NCI-H774 (cell line): Measurements from ENCODE around the gene CYP4A22.
"Not testable (repeated sequence)": the region's sequence is repeated elsewhere in the genome, so short reads cannot be mapped to it uniquely, and the experiment has no call there.

Experiments used
- DNase-seq: peaks from one replicate; lab custom pipeline; 2025; lab: John Stamatoyannopoulos, UW

The CYP4A22 gene

DNA sequence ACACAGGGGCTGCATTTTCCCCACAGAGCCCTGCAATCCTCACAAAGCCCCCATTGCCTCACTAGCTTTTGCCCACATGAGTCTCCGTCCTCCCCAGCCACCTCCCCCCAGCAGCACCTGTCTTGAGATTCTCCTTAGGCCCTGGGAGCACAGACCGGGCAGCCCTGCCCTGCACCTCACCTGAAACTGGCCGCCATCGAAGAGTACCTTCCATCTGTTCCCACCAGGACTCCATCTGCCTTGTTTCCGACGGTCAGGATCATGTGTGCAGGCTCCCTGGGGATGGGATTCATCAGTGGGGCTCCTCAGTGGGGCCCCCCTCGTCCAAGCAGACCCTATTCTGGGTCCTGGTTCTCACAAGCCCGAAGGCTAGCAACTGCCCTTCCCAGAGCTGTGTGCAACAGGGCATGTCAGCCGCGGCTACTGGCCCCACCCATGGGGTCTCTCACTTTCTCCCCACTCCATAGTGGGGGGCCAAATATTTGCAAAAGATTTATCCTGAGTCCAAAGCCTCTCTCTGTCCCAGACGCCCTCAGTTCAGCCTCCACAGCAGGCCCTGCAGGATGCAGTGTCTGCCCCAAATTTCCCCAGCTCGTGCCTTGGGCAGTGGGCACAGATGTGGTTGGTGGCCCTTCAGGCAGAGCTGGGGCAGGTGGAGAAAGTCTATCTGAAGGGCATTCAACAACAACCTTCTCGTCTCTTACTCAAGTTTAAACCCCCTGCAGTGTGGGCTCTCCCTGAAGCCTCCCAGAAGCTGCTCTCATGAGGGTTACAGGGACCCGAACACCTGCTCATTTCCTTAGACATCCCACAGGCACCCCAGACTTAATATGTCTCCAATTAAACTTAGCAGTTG is 47.8 kb downstream of the CYP4A22 start:
- no peak for DNase-seq

DNA sequence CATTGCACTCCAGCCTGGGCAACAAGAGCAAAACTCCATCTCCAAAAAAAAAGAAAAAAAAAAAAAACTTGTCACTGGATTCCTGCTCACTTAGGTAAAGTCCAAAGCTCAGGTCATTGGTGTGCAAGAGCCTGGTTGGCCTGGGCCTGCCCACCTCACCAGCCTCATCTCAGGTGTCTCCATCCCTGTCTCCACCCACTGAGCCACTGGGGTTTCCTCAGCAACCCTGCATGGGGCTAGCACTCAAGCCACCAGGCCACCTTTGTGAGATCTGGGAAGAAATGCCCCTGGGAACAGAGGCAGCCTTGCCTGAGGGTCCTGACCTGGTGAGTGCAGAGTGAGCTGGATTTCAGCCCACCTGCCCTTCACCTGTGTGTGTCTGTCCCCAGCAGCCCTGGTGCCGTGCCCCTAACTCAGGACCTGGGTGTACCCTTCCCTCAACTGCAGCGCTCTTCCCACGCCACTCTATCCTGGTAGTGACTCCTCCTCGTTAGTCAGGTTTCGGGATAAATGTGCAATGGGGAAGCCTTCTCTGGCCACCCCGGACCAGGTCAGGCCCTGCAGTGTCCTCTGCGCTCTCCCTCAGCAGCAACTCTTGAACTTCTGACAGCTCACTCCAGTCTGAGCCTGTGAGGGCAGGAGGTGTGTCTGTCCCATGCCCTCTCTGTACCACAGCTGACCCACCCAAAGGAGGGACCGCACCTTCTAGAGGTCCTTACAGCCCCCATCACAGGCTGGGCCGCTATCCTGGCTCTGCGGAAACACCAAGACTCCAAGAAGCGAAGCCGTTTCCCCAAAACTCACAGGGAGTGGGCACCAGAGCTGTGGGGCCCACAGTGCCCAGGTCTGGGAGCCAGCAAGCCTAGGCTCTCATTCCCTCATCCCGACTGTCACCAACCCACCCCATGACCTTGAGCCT is 49.3 kb downstream of the CYP4A22 start:
- DNase-seq: no peak

DNA sequence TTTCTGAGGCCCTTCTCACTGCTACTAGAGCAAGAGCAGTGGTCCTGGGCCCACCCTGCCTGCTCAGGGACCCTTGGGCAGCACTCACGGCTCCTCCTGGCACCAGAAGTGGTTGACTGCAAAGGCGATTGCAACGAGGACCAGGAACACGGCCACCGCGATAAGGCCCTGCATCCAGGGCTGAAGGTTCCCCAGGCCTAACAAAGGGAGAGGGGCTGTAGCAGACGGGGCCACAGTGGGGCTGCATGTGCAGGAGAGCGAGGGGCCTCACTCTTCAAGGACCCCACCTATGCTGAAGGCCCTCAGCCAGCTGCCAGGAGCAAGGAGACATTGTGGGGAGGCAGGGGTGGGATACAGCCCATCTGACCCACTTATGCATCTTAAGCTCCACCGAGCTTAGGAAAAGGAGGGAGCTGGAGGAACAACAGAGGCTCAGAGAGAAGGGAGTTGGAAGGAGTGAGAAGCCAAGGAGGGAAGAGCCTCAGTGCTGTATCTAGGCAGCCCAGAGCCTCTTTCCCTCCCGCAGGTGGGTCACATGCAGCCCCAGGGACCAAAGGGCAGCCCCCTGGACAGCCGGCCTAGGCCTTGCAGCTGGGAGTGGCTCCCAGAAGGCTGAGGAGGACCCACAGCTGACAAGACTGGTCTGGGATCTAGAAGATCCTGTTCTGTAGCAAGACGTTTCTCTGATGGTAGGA is 50.1 kb downstream of the CYP4A22 start:
- DNase-seq: no peak

DNA sequence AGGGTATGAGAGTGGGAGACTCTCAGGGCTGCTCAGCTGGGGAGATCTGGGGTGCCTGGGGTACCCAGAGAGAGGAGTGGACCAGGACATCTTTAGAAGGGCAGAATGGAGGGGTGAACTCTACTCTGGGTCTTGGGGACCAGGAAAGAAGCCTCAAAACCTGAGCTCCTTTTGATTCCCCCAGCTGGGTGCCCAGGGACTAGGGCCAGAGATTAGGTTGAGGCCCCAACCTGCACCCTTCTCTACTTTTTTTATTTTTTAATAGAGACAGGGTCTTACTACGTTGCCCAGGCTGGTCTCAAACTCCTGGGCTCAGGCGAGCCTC is 50.6 kb downstream of the CYP4A22 start:
- DNase-seq: no peak

DNA sequence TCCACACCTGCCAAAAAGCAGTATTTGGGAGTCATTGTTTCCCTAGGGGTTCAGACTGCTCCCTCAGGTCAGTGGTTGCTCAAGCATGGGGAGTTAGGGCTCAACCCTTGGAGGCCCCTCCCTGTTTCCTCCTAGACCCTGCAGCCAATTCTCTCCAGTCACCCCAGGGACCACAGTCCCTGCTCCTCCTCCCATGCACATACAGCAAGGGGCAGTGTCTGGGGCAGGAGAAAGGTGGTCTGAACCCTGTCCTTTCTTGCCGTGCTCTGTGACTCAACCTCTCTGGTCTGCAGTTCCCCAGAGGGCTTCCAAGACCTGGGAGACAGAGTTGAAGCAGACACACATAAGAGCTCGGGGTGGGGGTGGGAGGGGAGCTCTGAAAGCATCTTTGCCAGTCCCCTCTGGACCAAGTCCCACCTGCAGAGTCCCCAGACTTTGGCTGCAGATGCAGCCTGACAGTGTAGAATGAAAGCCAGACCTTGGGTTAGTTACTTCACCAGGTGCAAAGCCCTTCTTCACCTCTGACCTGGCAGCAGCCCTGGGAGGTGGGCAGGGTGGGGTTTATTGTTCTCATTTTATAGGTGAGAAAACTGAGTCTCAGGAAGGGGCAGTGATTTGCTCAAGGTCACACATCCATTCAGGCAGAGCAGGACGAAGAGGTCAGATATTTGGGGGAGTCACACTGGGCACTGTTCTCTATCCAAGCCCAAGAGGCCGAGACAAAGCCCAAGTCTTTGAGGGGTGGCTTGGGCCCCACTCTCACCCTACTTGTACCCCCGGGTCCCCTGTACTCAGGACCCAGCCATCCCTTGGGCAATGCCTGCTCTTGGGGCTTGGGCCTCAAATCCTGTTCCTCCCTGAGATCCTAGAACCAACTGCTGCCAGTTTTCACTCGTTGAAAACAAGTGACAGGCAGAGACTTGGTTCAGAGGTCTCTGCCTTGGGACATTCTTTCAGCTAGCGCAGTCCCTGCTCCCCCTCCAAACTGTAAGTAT is 51.8 kb downstream of the CYP4A22 start:
- DNase-seq: no peak

DNA sequence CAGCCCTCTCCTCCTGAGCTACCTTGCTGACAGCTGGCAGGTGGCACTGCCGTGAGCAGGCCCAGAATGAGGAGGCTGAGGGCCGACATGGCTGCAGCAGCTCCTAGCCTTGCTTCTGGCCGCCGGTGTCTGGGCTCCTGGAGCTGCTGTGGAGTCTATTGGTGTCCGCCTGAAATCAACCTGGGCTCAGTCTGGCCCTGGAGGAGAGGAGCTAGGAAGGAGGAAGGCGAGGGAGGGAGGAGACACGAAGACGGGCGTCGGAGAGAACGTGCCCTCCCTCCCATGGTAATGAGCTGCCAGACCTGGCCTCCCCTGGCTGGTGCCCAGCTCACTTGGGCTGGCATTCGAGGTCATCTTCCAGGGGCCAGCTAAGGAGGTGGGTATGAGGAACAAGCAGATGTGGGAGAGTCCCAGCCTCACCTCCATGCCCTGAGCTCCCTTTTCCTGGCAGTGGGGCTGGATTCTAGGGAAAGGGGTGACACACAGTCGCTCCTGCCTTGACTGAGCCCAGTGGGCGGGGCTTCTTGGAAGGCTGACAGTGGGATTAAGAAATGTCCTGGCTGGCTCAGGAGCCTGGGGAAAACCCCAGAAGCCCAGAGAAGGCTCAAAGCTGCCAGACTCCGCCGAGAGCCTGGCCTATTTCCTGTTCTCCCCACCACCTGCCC is 52.7 kb downstream of the CYP4A22 start, which contains the start of gene PDZK1IP1:
Gene PDZK1IP1 (minus strand): TSS at position 193 of the 665 bp plus-strand sequence. CDS start 104 bp downstream, at position 89.
- DNase-seq: no peak

DNA sequence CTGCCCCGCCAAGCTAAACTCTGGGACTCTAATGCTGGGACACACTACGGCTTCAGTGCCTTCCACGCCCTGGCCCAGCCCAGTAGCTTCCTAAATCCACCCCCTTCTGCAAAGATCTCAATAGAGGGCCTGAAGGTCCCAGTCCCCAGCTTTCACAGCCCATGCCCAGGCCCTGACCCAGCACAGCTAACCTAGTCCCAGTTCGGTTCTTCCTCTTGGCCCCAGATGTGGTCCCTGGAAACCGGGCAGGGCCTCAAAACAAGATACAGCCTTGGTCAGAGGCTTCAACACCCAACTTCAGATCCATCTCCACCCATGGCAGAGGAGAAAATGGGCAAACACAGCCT is 53.2 kb downstream of the CYP4A22 start:
- DNase-seq: no peak

DNA sequence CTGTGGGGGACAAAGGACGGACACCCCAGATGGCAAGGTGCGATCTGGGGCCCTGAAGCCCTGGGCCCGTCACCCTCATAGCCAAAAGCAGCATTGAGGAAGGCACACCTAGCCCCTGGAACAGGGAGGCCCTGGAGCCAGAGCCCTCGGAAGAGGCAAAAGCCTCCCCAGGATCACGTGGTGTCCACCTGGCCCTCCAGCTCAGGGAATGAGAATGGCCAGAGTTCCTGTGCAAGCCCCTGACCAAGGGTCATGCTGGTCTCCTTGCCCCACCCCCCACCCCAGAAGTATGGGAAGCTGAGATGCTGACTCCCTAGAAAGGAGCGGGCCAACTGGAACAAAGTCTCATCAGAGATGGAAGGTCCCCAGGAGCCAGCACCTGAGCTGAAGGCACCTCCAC is 53.6 kb downstream of the CYP4A22 start:
- DNase-seq: no peak

DNA sequence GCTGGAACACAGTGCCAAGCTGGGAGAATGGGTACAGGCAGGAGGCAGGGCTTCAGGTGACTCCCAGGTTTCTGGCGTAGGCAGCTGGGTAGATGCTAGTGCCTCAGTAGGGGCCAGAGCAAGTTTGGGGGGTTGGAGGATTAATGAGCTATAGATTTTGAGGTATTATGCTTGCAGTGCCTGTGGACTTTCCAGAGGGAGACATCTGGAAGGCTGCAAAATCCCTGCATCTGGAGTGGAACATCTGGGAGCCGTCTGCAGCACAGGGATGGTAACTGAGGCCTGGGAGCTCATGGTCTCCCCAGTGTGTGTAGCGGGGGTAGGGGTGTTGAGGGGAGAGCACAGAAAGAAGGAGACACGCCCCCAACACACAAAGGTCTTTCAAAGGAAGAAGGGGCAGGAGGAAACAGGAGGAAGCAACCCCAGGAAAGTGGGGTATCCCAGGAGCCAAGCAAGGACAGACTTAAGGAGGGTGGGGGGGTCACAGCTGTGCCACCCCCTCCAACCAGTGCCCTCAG is 54.8 kb downstream of the CYP4A22 start:
- no peak for DNase-seq

DNA sequence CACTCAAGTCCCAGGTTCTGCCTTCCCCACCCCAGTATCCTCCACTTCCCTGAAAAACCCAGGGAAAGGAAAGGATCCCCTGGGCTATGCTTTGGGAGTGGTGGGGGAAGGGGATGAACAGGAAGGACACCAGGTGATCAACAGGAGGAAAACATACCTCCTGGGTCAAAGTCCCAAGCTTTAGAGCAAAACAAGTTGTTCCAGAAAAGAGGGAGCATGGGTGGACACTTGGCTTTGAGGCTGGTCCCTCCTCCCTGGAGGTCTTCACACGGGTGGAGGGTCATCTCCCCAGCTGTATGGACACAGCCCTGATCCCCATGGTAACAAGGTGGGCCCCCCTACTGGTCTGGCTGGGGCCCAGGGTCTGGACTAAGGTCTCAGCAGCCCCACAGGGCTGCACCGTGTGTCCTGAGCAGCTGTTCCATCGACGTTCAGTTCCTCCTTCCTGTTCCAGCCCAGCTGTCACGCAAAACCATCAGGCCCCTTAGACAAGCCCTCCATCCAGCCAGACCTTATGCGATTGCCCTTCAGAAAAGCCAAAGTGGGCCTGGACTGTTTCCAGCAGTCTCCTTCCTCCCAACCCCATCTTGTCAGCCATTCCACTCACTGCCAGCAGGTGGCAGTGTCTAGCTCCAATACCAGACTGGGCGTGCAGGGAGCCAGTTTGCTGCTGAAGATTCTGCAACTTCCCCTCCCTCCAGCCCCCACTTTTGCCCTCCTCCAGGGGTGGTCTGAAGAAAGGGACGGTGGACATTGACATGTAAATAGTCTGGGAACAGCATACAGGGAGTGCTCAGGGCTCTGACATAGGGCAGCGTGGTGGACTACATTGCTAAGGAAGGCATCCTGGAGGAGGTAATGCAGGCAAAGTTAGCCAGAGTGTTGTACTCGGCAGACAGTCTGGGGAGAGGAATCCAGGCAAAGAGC is 55.5 kb downstream of the CYP4A22 start:
- DNase-seq: peak; percentile 68

DNA sequence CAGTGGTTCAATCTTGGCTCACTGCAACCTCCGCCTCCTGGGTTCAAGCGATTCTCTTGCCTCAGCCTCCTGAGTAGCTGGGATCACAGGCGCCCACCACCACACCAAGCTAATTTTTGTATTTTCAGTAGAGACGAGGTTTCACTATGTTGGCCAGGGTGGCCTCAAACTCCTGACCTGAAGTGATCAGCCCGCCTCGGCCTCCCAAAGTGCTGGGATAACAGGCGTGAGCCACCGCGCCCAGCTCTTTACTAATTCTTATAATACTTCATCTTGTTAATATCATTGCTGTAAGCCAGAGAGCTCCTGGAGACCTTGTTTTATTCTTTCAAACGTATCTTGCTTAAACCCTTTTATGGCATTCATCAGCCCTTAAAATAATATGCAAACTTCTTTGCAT is 56.3 kb downstream of the CYP4A22 start:
- DNase-seq: not testable (repeated sequence)

DNA sequence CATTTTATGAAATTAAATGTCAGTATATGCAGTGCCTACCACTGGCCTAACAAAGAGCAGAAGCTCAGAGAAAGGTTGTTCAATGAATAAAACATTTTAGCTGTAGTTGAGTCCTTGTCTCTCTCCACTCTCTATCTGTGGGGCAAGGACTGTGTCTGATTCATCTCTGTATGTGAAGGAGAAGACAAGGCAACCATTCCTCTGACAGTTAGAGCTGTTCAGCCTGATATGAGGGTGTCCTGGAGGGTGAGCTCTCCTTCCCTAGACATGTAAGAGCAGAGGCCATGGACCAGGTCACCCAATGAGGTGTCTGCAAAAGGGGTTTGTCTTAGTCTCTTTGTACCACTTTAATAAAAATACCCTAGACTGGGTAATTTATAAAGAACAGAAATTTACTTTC is 57.1 kb downstream of the CYP4A22 start:
- no peak for DNase-seq

DNA sequence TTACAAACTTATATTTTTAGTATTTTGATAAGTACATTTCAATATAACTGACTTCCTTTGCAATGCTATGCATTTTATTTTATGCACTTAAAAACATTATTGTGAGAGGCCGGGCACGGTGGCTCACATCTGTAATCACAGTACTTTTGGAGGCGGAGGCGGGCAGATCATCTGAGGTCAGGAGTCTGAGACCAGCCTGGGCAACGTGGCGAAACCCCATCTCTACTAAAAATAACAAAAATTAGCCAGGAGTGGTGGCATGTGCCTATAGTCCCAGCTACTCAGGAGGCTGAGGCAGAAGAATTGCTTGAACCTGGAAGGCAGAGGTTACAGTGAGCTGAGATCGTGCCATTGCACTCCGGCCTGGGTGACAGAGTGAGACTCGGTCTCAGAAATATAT is 58.7 kb downstream of the CYP4A22 start:
- not testable (repeated sequence) for DNase-seq

DNA sequence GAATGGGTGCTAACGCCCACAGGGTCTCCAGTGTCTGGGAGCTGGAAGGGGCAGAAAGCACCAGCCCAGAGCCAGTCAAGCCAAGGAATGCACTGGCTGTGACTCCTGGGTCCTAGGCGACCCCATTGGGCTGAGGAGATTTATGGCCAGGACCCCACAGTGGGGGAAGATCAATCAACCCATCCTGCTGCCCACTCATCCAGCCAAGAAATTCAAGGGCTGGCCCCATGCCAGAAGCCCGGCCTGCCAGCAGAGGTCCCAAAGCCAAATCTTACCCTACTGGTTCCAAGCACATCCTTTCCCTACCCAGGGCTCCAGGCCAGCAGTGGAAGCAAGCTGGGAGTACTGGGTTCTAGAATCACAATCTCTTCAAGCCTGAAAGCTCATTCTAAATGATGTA is 59.4 kb downstream of the CYP4A22 start:
- no peak for DNase-seq

DNA sequence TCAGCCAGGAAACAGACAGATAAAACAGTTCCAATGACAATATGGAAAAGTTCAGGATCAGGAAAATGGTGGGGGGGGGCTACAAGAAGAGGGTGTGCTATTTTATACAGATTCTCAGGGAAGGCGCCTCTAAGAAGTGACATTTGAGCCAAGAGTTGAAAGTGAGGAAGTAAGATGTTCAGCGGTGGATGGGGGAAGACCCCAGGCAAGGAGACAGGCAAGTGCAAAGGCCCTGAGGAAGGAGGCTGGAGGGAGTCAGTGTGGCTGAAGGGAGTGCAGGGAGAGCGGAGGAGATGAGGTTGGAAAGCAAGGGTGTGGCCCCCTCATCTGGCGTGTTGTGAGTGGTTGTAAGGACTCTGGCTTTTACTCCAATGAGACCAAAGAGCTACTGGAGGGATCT is 61.0 kb downstream of the CYP4A22 start:
- no peak for DNase-seq
